Heart left ventricle (tissue), 16 donors: Measurements from ENCODE around the gene LRRC46. TPM values are rescaled to one million over a fixed set of nuclear protein-coding genes. Genes with fewer than 3 reads are reported as not detected.

ENCODE experiments used
- ATAC-seq, 4 donors: fragments of 200-7000 bp; cut with Tn5 transposase; one replicate each; pipeline ENCODE4 v1.9.1; 2020 to 2022; ENCODE audit warnings: moderate library complexity in 4 of 4, mild to moderate bottlenecking in 3 of 4, moderate number of reproducible peaks in 1 of 4
- DNase-seq, 5 donors: peaks; one replicate each; pipeline ENCODE4 v3.0.0-alpha.2; 2020
- H3K27ac ChIP-seq, 12 donors: fragments of 200-600 bp; sonication (generic) in 4 of 12; one replicate each; pipeline versions ENCODE4 v1.5.0 to v1.8.0; 2016 to 2022; ENCODE audit warnings: mild to moderate bottlenecking in 2 of 12
- H3K27me3 ChIP-seq, 9 donors: fragments of 200-600 bp; sonication (generic) in 2 of 9; one replicate each; pipeline versions ENCODE4 v1.5.1 to v1.8.0; 2016 to 2022; ENCODE audit warnings: mild to moderate bottlenecking in 3 of 9
- H3K36me3 ChIP-seq, 9 donors: fragments of 200-600 bp; sonication (generic) in 2 of 9; one replicate each; pipeline versions ENCODE4 v1.5.0 to v1.8.0; 2018 to 2022; ENCODE audit warnings: mild to moderate bottlenecking in 2 of 9
- H3K4me1 ChIP-seq, 12 donors: fragments of 200-600 bp; sonication (generic) in 4 of 12; one replicate each; pipeline versions ENCODE4 v1.5.0 to v1.8.0; 2016 to 2022; ENCODE audit warnings: mild to moderate bottlenecking in 3 of 12
- H3K4me3 ChIP-seq, 12 donors: fragments of 200-600 bp; sonication (generic) in 4 of 12; one replicate each; pipeline versions ENCODE4 v1.5.0 to v1.8.0; 2017 to 2022; ENCODE audit warnings: mild to moderate bottlenecking in 9 of 12, moderate library complexity in 4 of 12
- H3K9me3 ChIP-seq, 12 donors: fragments of 200-600 bp; sonication (generic) in 4 of 12; one replicate each; pipeline versions ENCODE4 v1.5.0 to v1.8.0; 2016 to 2022; ENCODE audit warnings: mild to moderate bottlenecking in 1 of 12
- CTCF ChIP-seq, 12 donors: fragments of 200-600 bp; sonication (generic) in 4 of 12; IDR thresholded peaks; one replicate each; pipeline versions ENCODE4 v1.5.0 to v1.8.0; 2018 to 2022; ENCODE audit warnings: antibody characterized with exemption in 12 of 12, mild to moderate bottlenecking in 5 of 12
- POLR2A ChIP-seq, 2 donors: fragments of 450-650 bp; IDR thresholded peaks; one replicate each; pipeline ENCODE4 v1.6.1; 2017; ENCODE audit warnings: antibody characterized with exemption in 2 of 2, mild to moderate bottlenecking in 2 of 2, moderate library complexity in 2 of 2
- WGBS, 4 donors: extraction: QIAGEN DNeasy Blood & Tissue Kit in 2 of 4; methylation state at CpG; one replicate each; pipeline versions ENCODE4 v1.1.5 to v1.1.7; 2013 to 2018; 5-methylcytosine and 5-hydroxymethylcytosine counted together
- intact Hi-C, 10 donors: fragments of 100-400 bp; cut with DNase I; formaldehyde crosslinking; loops; one replicate each; pipeline versions ENCODE4 v1.11.1 to v1.14.2; 2022
- polyA plus RNA-seq, 2 donors: library from polyadenylated mRNA; stranded (reverse); fragments of 200-250 nt; gene quantifications; one replicate each; pipeline ENCODE4 v1.2.3, GENCODE V29; 2013
- total RNA-seq, 9 donors: library from RNA; depleted of rRNA in 2 of 9; stranded (reverse); fragments of >200 nt in 2 of 9; fragmentation: NEBNext Ultra II Directional in 3 of 9; extraction: Animal tissue kit (Norgen Biotek cat#: 25700) in 3 of 9; gene quantifications; one replicate each; pipeline versions ENCODE4 v1.1.0 to v1.2.4, GENCODE V29; 2016 to 2023
- donor health status: ischemic (EF 13 %, LVEDD 7.1; RV severe dilation, severe dysfunction).
- donor health status: healthy with polysubstance abuse.
- donor health status: DM: no; HTN: yes; CAD: no.
- donor health status: DM: no; HTN: no; CAD: no.
- donor health status: ischemic (EF 25% LVEDD 6.9; RV normal size, moderate dysfunction).
- donor health status: ischemic (EF 25% LVEDD 5.7; RV mildly dilated, moderate dysfunction).
- donor health status: healthy.
- donor health status: DM: yes; HTN: yes; CAD: no.
- donor health status: ischemic (EF 35%, LVEDD 5.7; RV mildly dilated, moderate dysfunction).
- donor health status: nonischemic (EF 11% LVEDD 7.7; RV severe dilation, severe dysfunction).
- donor health status: DM: yes; HTN: yes; CAD: no.
- donor health status: PGD.
- donor health status: ischemic (EF 29% LVEDD 5.4; RV normal size, mild dysfunction).
- donor health status: nonischemic (EF 23%, LVEDD 6.1; RV moderate dilation, normal function).

LRRC46 gene
- total and polyA plus RNA-seq, 11 donors, result 0.17 to 0.44 (median 0.32) TPM; not detected in 2

- no peaks in the 10 kb centered on the region for H3K9me3 ChIP-seq
- intact Hi-C loops, result loop anchor here in 9 of 10 donors (2.0 to 10.0 kb wide), 11 partner anchors 47 to 179 kb away; partner anchors contain the start of genes CDK5RAP3 (in 6 of the 9) and PNPO (in 2 of the 9)
- H3K27ac ChIP-seq, result no peak overlapping the region
- H3K27me3 ChIP-seq, result peaks cover 14 to 49% (median 27%) of the 10 kb centered on the region in 9 donors
- ATAC-seq, result no peak
- no peak overlapping the region for H3K4me3 ChIP-seq
- peaks cover 4 to 32% (median 16%) of the 10 kb centered on the region in 12 donors for H3K4me1 ChIP-seq
- 27 to 40% (median 29%) methylated on average over 1 to 6 of the region's 6 CpGs for WGBS, 4 donors
- TF ChIP-seq POLR2A (IDR thresholded peaks at IDR 0.05) (no peak), CTCF (IDR thresholded peaks at IDR 0.05) (no peak)
- no peak for DNase-seq
- H3K36me3 ChIP-seq, result peaks cover 0 to 9% (median 4%) of the 10 kb centered on the region in 9 donors
Measured at GRCh38 chr17:47843391-47843730, 11.9 kb downstream of the LRRC46 start.

- H3K4me3 ChIP-seq, result no peak overlapping the region
- H3K4me1 ChIP-seq, result peaks cover 4 to 32% (median 15%) of the 10 kb centered on the region in 12 donors
- H3K9me3 ChIP-seq, result no peaks in the 10 kb centered on the region
- WGBS, 4 donors, result 52 to 58% (median 56%) methylated on average over 5 of the region's 5 CpGs
- peaks cover 14 to 52% (median 34%) of the 10 kb centered on the region in 9 donors for H3K27me3 ChIP-seq
- intact Hi-C loops, result loop anchor here in 9 of 10 donors (5.0 to 10.0 kb wide), 8 partner anchors 101 to 178 kb away; partner anchors contain the start of genes CDK5RAP3 (in 5 of the 9) and PNPO (in 2 of the 9)
- DNase-seq, result no peak
- no peak for ATAC-seq
- TF ChIP-seq POLR2A (IDR thresholded peaks at IDR 0.05) (no peak), CTCF (IDR thresholded peaks at IDR 0.05) (no peak)
- H3K27ac ChIP-seq, result no peak overlapping the region
- peaks cover 0 to under 1% (median 0%) of the 10 kb centered on the region in 9 donors for H3K36me3 ChIP-seq
Measured at GRCh38 chr17:47844227-47844626, 12.8 kb downstream of the LRRC46 start.

GRCh38 chr17:47844814-47845715 is 13.6 kb downstream of the LRRC46 start:
- Histone ChIP-seq H3K27me3 (peaks cover 14 to 60% (median 34%) of the 10 kb centered on the region in 9 donors), H3K9me3 (no peaks in the 10 kb centered on the region), H3K4me3 (no peak overlapping the region), H3K4me1 (peaks cover 1 to 28% (median 11%) of the 10 kb centered on the region in 12 donors), H3K36me3 (no peaks in the 10 kb centered on the region), H3K27ac (no peak overlapping the region)
- ATAC-seq, result no peak
- intact Hi-C loops, result loop anchor here (1.0 to 10.0 kb wide), 10 partner anchors 43 to 177 kb away; partner anchors contain the start of genes CDK5RAP3 (in 5 of the 10) and PNPO (in 2 of the 10)
- no peak for DNase-seq
- 50 to 59% (median 56%) methylated on average over 4 of the region's 4 CpGs for WGBS, 4 donors
- TF ChIP-seq POLR2A (IDR thresholded peaks at IDR 0.05) (no peak), CTCF (IDR thresholded peaks at IDR 0.05) (peak in 1 of 12 donors; percentile 8)

- 68 to 81% (median 70%) methylated on average over 3 of the region's 3 CpGs for WGBS, 4 donors
- TF ChIP-seq POLR2A (IDR thresholded peaks at IDR 0.05) (no peak), CTCF (IDR thresholded peaks at IDR 0.05) (no peak)
- no peak overlapping the region for H3K27ac ChIP-seq
- no peak for ATAC-seq
- peaks cover 3 to 26% (median 7%) of the 10 kb centered on the region in 12 donors for H3K4me1 ChIP-seq
- no peaks in the 10 kb centered on the region for H3K36me3 ChIP-seq
- DNase-seq, result no peak
- intact Hi-C loops, result loop anchor here in 6 of 10 donors (1.0 to 10.0 kb wide), 6 partner anchors 43 to 172 kb away; partner anchors contain the start of genes PNPO (in 2 of the 6) and CDK5RAP3 (in 1 of the 6)
- peaks cover 14 to 67% (median 34%) of the 10 kb centered on the region in 9 donors for H3K27me3 ChIP-seq
- H3K4me3 ChIP-seq, result no peak overlapping the region
- H3K9me3 ChIP-seq, result no peaks in the 10 kb centered on the region
Measured at GRCh38 chr17:47845716-47846075, 14.2 kb downstream of the LRRC46 start.
